ENCODE results near the gene GPR143.

DNA sequence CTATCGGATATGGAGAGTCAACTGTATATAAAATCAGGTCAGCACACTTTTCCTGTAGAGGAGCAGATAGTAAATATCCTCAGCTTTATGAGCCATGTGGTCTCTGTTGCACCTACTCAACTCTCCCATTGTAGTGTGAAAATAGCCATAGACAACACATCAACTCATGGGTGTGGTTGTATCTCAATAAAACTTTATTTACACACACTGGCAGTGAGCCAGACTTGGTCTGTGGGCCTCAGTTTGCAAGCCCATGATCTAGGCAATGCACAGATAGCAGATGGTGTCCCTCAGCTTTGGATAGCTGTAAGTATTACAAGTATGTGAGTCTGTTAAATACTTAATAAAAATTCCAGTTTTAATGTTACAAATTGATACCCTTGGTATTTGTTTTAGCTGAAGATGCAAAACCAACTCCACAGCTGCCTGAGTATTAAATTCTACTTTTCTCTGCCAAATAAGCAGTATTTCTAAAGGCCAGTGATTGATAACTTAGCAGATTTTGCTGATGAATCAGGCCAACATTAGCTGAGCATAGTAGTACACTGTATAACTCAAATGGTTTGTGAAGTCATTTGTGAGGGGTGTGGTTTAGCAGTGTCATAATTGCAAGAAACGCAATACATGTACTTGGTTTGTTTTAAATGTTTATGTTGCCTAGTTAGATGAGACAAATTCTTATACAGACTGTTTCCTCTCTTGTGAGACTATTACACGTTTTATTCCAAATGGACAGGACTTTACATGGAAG is 87.3 kb downstream of the GPR143 start:
- no peak for TF ChIP-seq EZH2phosphoT487 (IDR thresholded peaks at IDR 0.05; ENCODE audit: insufficient read depth, low read depth)
- no peak for TF ChIP-seq EZH2 (IDR thresholded peaks at IDR 0.05; ENCODE audit: insufficient read depth, poor library complexity, severe bottlenecking)

Measured in GM23248 (cell line).